Activated B cell treated with CpG ODN at 0.5 μM for 24 hours (primary cell): ENCODE data around the gene TMCC2. TPM values are rescaled to one million over a fixed set of nuclear protein-coding genes. Genes with fewer than 3 reads are reported as not detected.

Experiments
- ATAC-seq: fragments of 200-7000 bp; cut with Tn5 transposase; one replicate; pipeline ENCODE4 v1.10.0; 2021; ENCODE audit warnings: low read depth, mild to moderate bottlenecking, moderate library complexity
- CTCF ChIA-PET: fragments of 350-600 bp; sonication (Branson Sonifier 250); formaldehyde crosslinking; loops from one replicate; lab custom pipeline; 2021; ENCODE audit warnings: antibody characterized with exemption; lab: Charles Lee
- POLR2A ChIA-PET: fragments of 350-600 bp; sonication (Branson Sonifier 250); formaldehyde crosslinking; loops from one replicate; lab custom pipeline; 2021; ENCODE audit warnings: antibody characterized with exemption; lab: Charles Lee
- DNase-seq: peaks from one replicate; pipeline ENCODE4 v3.0.0; 2022
- H3K27ac Mint-ChIP-seq: one replicate; pipeline ENCODE4 v1.8.0; 2020; ENCODE audit warnings: mixed read lengths
- H3K27me3 Mint-ChIP-seq: one replicate; pipeline ENCODE4 v1.8.0; 2021; ENCODE audit warnings: mixed read lengths
- H3K36me3 Mint-ChIP-seq: one replicate; pipeline ENCODE4 v1.8.0; 2021; ENCODE audit warnings: low read depth, mixed read lengths
- H3K4me1 Mint-ChIP-seq: one replicate; pipeline ENCODE4 v1.8.0; 2021; ENCODE audit warnings: mixed read lengths
- H3K4me3 Mint-ChIP-seq: one replicate; pipeline ENCODE4 v1.8.0; 2020; ENCODE audit warnings: mild to moderate bottlenecking, mixed read lengths
- H3K9me3 Mint-ChIP-seq: one replicate; pipeline ENCODE4 v1.8.0; 2020; ENCODE audit warnings: mixed read lengths
- intact Hi-C: fragments of 100-400 bp; cut with micrococcal nuclease; formaldehyde crosslinking; loops from one replicate; pipeline ENCODE4 v1.15.1; 2024
- total RNA-seq: library from RNA; stranded (reverse); gene quantifications from 2 replicates; pipeline ENCODE4 v1.2.3, GENCODE V29; 2022
- TF ChIP-seq, protein P1 (sequence below): fragments of 200-600 bp; IDR thresholded peaks from one replicate; pipeline ENCODE4 v1.8.0; 2022; ENCODE audit warnings: antibody characterized with exemption, mild to moderate bottlenecking

TMCC2 gene
- total RNA-seq, 1 donor from 2014 or later, result 1.2 TPM

GRCh38 chr1:205312866-205313562 lies 85.3 kb downstream of the TMCC2 start:
- DNase-seq (no peak), ATAC-seq (no peak)
- Mint-ChIP-seq H3K4me1 (peaks cover 94% of the 10 kb centered on the region), H3K4me3 (peak overlapping the region; percentile 85), H3K9me3 (no peaks in the 10 kb centered on the region), H3K27me3 (no peaks in the 10 kb centered on the region), H3K36me3 (peaks cover 55% of the 10 kb centered on the region), H3K27ac (peak overlapping the region; percentile 98)
- TF ChIP-seq, protein P1, sequence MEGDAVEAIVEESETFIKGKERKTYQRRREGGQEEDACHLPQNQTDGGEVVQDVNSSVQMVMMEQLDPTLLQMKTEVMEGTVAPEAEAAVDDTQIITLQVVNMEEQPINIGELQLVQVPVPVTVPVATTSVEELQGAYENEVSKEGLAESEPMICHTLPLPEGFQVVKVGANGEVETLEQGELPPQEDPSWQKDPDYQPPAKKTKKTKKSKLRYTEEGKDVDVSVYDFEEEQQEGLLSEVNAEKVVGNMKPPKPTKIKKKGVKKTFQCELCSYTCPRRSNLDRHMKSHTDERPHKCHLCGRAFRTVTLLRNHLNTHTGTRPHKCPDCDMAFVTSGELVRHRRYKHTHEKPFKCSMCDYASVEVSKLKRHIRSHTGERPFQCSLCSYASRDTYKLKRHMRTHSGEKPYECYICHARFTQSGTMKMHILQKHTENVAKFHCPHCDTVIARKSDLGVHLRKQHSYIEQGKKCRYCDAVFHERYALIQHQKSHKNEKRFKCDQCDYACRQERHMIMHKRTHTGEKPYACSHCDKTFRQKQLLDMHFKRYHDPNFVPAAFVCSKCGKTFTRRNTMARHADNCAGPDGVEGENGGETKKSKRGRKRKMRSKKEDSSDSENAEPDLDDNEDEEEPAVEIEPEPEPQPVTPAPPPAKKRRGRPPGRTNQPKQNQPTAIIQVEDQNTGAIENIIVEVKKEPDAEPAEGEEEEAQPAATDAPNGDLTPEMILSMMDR, result no peak
- intact Hi-C loops, result loop anchor here (1.0 to 10.0 kb wide), 7 partner anchors 8 to 1612 kb away; partner anchors contain the start of genes FCMR, MDM4, NUAK2 and RBBP5
- CTCF ChIA-PET, result interaction anchor here (1.0 to 11.2 kb wide), 6 partner anchors 9 to 172 kb away, joined by 3 to 139 read pairs (median 16); partner anchors contain the start of gene NUAK2
- POLR2A ChIA-PET, result interaction anchor here (0.5 to 24.9 kb wide), 9 partner anchors 11 to 1992 kb away, joined by 3 to 1622 read pairs (median 5); partner anchors contain the start of genes NUAK2 and RBBP5

DNA sequence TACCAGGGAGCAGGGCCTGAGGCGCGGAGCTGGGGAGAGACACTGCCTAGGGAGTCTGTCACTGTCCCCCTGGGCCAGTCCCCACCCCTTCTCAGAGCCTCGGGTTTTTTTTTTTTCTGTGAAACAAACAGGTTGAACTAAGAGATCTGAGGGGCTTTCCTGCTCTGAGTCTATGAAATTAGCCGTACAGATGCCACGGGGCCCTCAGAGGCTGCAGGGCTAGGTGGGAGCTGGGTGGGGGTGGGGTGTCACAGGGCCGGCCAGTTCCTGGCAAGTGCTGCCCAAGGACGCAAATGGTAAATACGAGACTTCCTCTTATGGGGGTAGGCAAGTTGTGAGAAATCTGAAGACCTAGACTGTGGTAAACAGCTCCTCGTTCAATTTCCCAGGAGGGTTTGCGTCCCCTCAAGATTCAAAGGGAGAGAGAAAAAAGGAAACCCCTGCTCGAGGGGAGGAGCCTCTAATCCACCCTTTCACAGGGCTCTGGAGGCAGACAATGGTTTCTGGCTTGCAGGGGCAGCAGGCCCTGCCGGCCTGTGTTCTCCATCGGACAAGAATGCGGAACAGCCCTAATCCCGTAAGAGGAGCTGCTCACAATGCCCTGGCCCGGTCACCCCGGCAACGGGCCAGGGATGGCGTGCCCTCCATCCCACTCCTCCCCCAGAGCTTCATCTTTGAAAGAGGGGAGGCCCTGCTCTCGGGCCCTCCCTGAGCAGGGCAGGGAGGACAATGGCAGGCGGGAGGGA lies 86.0 kb downstream of the TMCC2 start:
- peak; percentile 55 for DNase-seq
- intact Hi-C loops, result loop anchor here (1.0 to 10.0 kb wide), 7 partner anchors 8 to 1611 kb away; partner anchors contain the start of genes FCMR, MDM4, NUAK2 and RBBP5

GRCh38 chr1:205315008-205315618 lies 87.4 kb downstream of the TMCC2 start:
- intact Hi-C loops, result loop anchor here (10.0 kb wide), 4 partner anchors 190 to 1610 kb away; partner anchors contain the start of genes FCMR, MDM4, RBBP5 and RHEX
- POLR2A ChIA-PET, result interaction anchor here (3.2 to 24.9 kb wide), 2 partner anchors 9 to 28 kb away, joined by 46 to 1622 read pairs; partner anchors contain the start of gene NUAK2
- H3K4me3 Mint-ChIP-seq, result peak overlapping the region; percentile 85
- H3K9me3 Mint-ChIP-seq, result no peaks in the 10 kb centered on the region
- H3K27ac Mint-ChIP-seq, result peak overlapping the region; percentile 98
- peaks cover 99% of the 10 kb centered on the region for H3K4me1 Mint-ChIP-seq
- no peak for ATAC-seq
- no peak for DNase-seq
- TF ChIP-seq, protein P1, result no peak
- CTCF ChIA-PET, result interaction anchor here (1.4 to 11.2 kb wide), 5 partner anchors 10 to 170 kb away, joined by 3 to 139 read pairs (median 27); no protein-coding TSS in a partner anchor
- H3K36me3 Mint-ChIP-seq, result peaks cover 51% of the 10 kb centered on the region
- H3K27me3 Mint-ChIP-seq, result no peaks in the 10 kb centered on the region

More for the DNA sequence above, 86.0 kb downstream of the TMCC2 start:
- Mint-ChIP-seq H3K27me3 (no peaks in the 10 kb centered on the region), H3K4me3 (peak overlapping the region; percentile 85), H3K27ac (peak overlapping the region; percentile 98), H3K36me3 (peaks cover 54% of the 10 kb centered on the region), H3K4me1 (peaks cover 95% of the 10 kb centered on the region), H3K9me3 (no peaks in the 10 kb centered on the region)
- POLR2A ChIA-PET, result interaction anchor here (0.5 to 24.9 kb wide), 9 partner anchors 10 to 1993 kb away, joined by 3 to 1622 read pairs (median 4); partner anchors contain the start of genes NUAK2 and RBBP5
- TF ChIP-seq, protein P1, result no peak
- ATAC-seq, result peak; percentile 82
- CTCF ChIA-PET, result interaction anchor here (1.0 to 11.2 kb wide), 7 partner anchors 8 to 172 kb away, joined by 3 to 139 read pairs (median 7); partner anchors contain the start of gene NUAK2

GRCh38 chr1:205316161-205316566 lies 88.4 kb downstream of the TMCC2 start:
- CTCF ChIA-PET, result interaction anchor here (2.0 to 11.2 kb wide), 2 partner anchors 40 to 169 kb away, joined by 7 to 139 read pairs; no protein-coding TSS in a partner anchor
- ATAC-seq (no peak), DNase-seq (no peak)
- TF ChIP-seq, protein P1, result no peak
- H3K27ac Mint-ChIP-seq, result peak overlapping the region; percentile 98
- POLR2A ChIA-PET, result interaction anchor here (3.2 to 24.9 kb wide), 2 partner anchors 8 to 29 kb away, joined by 46 to 1622 read pairs; partner anchors contain the start of gene NUAK2
- no peaks in the 10 kb centered on the region for H3K27me3 Mint-ChIP-seq
- H3K4me1 Mint-ChIP-seq, result peaks cover 96% of the 10 kb centered on the region
- peaks cover 49% of the 10 kb centered on the region for H3K36me3 Mint-ChIP-seq
- peak overlapping the region; percentile 97 for H3K4me3 Mint-ChIP-seq
- intact Hi-C loops, result loop anchor here (10.0 kb wide), 4 partner anchors 191 to 1609 kb away; partner anchors contain the start of genes FCMR, MDM4, RBBP5 and RHEX
- no peaks in the 10 kb centered on the region for H3K9me3 Mint-ChIP-seq
